GM18498 (cell line): ENCODE results near the gene GPR32.
"Not testable (repeated sequence)": the region's sequence is repeated elsewhere in the genome, so short reads cannot be mapped to it uniquely, and the experiment has no call there.

ENCODE experiments used
- ATAC-seq: cut with Tn5 transposase; IDR thresholded peaks from one replicate; pipeline ENCODE4 v1.9.1; 2021; ENCODE audit warnings: mild to moderate bottlenecking, moderate library complexity; ENCODE audit not compliant: unreplicated experiment

The GPR32 gene, protein sequence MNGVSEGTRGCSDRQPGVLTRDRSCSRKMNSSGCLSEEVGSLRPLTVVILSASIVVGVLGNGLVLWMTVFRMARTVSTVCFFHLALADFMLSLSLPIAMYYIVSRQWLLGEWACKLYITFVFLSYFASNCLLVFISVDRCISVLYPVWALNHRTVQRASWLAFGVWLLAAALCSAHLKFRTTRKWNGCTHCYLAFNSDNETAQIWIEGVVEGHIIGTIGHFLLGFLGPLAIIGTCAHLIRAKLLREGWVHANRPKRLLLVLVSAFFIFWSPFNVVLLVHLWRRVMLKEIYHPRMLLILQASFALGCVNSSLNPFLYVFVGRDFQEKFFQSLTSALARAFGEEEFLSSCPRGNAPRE

DNA sequence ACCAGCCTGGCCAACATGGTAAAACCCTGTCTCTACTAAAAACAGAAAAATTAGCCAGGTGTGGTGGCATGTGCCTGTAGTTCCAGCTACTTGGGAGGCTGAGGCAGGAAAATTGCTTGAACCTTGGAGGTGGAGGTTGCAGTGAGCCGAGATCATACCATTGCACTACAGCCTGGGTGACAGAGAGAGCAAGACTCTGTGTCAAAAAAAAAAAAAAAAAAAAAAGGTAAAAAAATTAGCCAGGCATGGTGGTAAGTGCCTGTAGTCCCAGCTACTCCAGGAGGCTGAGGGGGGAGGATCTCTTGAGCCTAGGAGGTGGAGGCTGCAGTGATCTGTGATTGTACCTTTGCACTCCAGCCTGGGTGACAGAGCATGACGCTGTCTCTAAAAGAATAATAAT, at the start of gene GPR32:
TSS of gene GPR32 (plus strand) at position 301 of the 400 bp plus-strand sequence. CDS start 137 bp downstream, outside the sequence.
- ATAC-seq, result not testable (repeated sequence)

DNA sequence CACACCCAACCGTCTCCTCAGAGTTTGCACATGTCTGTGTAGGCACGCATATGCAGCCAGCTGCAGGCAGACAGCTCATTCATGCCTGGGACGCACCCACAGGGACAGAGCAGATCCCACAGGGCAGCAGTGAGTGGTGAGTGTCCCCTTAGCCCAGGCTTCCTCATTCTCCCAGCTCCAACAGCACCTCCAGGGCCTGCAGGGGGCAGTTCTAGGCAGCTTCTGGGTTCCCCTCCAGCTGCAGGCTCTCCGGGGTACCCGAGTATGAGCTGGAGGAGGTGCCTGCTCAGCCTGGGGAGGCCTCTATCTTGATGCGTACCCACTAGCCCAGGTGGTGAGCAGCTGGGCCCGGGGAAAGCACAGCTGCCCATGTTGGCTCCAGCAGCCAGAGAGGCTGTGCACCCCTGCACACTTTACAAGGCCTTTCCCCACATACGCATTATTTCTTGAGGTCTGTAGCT, 49.3 kb upstream of the GPR32 start:
- no peak for ATAC-seq

DNA sequence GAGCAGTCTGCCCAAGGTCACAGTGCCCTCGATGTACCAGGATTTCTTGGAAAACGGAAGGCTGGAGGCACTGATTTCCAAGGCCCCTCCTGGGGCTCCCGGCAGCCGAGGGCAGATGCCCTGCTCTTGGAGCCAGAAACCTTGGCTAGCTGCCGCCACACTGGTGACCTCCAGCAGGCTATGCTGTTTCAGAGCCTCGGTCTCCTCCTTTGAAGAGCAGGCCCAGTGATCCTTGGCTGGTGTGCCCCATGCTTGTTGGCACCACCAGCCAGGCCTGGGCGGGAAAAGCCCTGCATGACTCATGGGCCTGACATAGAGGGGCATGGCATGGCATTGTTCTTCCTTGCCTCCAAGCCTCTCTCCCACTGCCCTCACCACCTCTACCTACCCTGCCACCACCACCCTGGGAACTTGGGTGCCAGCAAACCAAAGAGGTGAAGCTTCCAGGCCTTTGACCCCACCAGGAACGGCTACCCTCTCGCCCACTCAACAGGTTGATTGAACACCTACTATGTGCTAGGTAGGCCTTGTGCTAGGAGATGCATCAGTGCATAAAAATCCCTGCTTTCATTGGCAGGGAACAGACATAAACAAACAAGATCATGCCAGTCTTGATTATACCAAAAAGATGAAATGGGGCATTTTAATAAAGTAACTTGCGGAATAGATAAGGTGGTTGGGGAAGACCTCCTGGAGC, 48.7 kb upstream of the GPR32 start:
- no peak for ATAC-seq

DNA sequence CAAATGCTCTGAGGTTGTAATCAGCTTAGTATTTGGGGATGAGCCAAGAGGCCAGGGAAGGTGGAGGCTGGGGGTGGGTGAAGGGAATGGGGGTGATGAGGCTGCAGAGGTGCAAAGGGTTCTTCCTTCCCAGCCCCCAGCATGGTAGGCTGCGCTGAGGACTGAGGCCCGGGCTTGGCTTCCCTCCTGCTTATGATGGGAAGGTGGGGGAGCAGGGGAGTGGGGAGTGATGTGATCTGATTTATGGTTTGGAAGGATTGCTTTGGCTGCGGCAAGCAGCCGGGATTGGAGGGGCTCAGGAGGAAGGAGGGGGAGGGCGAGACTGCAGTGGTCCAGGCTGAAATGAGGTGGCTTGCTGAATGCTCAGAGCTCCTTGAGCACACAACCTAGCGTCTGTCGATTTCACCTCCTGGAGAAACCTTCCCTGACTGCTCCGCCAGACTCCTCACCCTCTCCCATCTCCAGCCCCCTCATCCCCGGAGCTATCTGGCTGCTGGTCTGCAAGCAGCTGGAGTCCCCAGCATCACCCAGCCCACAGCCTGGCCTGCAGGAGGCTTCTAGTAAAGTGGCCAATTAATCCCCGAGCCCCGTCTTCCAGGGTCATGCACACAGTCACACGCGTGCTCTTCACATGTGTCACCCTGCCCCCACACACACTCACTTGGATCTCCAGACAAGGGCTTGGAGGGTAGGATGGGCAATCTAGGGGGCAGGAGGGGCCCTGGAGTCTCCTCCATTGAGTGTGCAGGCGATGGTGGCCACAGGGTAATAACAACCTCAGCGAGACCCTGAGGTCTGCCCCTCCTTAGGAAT, 47.9 kb upstream of the GPR32 start:
- no peak for ATAC-seq

DNA sequence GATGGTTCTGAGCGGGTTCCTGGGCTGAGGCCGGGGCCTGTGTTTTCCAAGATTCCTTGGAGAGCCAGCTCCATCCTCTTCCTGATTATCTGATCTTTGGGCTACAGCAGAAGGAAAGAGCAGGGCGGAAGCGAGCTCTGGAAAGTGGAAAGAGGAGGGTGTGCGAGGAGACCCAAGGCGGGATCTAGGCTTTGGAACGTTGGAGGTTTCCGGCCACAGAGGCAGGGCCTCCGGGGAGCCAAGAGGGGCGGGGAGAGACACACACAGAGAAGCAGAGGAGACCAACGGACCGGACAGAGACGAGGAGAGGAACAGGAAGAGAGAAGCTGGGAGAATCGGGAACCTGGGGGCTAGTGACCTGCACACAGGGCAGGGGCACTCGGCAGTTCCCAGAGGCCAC, 47.2 kb upstream of the GPR32 start, which contains the start of gene CLEC11A:
TSS of gene CLEC11A (plus strand) at position 296 of the 400 bp plus-strand sequence. CDS start 162 bp downstream, outside the sequence.
- ATAC-seq, result no peak

DNA sequence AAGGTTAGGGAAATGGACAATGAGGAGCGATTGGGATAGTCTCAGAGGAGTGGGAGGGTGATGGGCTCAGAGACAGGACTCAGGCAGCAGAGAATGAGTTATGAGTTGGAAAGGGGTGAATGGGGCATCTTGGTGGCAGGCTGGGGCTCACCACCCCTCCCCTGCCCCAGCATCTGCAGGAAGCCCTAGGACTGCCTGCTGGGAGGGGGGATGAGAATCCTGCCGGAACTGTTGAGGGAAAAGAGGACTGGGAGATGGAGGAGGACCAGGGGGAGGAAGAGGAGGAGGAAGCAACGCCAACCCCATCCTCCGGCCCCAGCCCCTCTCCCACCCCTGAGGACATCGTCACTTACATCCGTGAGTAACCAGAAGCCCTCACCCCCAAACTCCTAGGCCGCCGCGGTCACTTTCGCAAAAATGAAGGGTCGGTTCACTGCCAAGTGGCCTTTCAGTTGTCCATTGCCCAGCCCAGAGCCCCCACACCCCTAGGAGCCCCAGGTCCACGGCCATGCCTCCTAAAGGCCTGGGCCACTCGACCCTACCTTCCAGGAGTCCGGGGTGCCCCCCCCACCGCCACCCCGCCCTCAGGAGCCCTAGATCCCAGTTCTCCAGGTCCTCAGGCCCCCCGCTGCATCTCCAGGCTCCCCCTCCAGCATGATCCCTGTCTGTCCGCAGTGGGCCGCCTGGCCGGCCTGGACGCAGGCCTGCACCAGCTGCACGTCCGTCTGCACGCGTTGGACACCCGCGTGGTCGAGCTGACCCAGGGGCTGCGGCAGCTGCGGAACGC, 46.3 kb upstream of the GPR32 start:
- ATAC-seq, result no peak

DNA sequence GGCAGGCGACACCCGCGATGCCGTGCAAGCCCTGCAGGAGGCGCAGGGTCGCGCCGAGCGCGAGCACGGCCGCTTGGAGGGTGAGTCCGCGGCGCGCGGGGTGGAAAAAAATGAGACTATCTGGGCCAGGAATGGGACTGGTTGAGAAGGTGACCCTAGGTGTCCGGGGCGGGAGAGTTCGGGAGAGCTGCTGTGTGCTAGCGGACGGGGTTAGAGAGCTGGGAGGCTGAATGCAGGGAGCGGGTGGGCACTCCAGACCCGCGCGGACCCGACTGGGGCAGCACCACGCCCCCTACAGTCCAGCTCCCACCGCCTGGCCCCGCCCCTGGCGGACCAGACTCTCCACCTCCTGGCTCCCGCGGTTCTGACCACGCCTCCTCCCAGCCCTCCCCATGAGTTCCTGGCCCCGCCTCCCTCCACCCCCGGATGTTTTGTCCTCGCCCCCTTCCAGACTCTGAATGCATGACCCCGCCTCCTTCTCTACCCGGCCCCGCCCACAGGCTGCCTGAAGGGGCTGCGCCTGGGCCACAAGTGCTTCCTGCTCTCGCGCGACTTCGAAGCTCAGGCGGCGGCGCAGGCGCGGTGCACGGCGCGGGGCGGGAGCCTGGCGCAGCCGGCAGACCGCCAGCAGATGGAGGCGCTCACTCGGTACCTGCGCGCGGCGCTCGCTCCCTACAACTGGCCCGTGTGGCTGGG, 45.6 kb upstream of the GPR32 start:
- peak; percentile 79 for ATAC-seq

DNA sequence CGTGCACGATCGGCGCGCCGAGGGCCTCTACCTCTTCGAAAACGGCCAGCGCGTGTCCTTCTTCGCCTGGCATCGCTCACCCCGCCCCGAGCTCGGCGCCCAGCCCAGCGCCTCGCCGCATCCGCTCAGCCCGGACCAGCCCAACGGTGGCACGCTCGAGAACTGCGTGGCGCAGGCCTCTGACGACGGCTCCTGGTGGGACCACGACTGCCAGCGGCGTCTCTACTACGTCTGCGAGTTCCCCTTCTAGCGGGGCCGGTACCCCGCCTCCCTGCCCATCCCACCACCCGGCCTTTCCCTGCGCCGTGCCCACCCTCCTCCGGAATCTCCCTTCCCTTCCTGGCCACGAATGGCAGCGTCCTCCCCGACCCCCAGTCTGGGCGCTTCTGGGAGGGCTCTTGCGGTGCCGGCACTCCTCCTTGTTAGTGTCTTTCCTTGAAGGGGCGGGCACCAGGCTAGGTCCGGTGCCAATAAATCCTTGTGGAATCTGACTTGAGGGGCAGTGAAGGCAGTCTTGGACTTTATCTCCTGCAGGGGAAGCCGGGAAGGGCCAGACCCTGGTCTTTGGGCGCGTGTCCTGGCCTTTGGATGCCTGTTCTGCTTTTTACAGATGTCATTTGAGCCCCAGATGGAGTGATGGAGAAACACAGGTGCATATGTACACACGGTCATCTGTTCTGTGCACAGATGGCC, 44.9 kb upstream of the GPR32 start:
- peak; percentile 24 for ATAC-seq

DNA sequence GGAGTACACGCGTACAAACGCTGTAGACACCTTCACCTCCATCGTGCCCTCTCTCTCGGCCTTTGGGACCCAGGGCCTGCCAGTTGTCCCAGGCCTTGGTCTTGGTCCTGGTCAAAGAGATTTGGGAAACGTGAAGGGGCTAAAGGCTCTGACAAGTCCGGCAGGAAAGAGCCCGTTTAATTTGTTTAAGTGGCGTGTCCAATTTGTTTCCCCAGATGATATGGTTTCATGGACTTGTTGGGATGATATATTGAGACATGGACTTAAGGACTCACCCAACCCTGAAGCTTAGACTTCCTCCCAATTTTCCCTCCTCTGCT, 44.4 kb upstream of the GPR32 start:
- no peak for ATAC-seq

DNA sequence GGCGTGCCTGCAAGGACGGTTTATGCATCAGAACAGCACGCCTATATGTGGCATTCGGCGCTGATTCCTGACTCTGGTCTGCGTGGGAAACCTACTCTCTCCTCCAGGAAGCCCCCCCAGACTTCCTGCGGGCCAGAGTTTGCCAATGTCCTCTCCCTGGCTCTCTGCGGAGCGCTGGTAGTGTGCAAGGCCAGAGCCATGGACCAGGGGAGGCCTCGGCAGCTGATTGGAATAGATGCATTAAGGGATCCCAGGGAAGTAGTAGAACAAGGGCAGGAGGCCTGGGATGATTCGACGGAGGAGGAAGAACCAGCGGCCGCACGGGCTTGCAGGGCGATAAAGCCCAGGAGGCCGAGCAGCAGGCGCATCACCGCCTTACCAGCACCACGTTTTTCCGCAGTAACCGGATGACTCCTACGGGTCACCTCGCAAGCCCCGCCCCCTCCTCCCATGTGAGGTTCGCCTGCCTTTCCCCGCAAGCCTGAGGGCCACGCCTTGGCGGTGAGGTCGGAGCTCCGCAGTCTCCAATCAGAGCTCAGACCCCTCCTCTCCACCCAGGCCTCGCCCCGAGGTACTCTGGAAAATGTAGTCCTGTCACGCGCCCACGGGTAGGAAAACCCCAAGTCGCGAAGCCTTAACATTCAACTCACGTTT, 42.1 kb upstream of the GPR32 start:
- no peak for ATAC-seq

DNA sequence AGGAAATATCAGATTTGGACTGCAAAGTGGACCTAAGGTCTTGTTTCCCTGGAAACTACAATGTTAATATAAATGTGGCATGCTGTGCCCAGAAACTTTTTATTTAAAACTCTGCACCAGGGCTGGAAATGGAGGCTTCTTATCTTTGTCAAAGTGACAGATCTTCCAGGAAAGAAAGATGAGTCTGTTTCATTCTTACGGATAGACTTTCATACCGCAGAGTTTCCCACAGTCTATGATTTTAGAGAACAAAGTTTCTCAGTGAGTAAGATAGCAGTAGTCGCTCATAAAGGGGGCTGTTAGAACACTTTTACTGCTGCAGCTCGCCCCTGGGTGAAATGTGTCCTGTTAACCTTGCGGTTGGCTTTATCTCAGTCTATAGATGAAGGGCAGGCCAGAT, 40.4 kb upstream of the GPR32 start:
- ATAC-seq, result no peak

DNA sequence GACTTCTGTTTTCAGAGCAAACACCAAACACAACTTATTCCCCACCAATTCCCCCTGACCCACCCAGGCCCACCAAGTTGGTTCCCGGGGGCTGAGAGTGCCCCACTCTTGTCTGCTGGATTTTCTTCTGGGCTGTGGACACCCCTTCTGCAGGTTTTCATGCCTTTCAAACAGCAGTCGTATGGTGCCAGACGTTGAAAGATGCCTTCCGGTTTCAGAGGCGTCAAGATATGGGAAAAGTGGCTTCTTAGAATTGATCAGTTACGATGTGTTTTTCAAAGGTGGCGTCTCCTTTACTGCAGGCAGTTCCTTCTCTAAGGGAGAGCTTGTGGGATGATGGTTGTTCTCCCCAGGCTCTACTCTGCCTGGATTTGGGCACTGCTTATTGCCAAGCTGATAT, 34.4 kb upstream of the GPR32 start:
- ATAC-seq, result no peak

DNA sequence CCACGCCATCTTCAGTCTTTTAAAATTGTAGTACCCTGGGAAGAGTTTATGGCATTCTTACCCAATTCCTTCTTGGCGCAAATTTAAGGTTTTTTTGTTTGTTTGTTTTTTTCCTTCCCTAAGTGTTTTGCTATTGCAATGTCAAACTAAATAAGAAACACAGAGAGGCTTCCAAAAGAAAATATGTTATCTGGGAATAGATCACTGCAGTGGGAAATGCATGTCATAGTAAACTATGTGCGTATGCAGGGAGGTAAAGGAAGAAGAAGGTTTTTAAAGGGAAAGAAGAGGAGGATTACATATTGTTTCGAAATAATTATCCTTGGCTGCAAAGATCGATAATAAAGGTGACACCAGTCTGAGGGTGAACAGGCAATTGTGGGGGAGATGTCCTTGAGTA, 33.9 kb upstream of the GPR32 start:
- ATAC-seq, result no peak

DNA sequence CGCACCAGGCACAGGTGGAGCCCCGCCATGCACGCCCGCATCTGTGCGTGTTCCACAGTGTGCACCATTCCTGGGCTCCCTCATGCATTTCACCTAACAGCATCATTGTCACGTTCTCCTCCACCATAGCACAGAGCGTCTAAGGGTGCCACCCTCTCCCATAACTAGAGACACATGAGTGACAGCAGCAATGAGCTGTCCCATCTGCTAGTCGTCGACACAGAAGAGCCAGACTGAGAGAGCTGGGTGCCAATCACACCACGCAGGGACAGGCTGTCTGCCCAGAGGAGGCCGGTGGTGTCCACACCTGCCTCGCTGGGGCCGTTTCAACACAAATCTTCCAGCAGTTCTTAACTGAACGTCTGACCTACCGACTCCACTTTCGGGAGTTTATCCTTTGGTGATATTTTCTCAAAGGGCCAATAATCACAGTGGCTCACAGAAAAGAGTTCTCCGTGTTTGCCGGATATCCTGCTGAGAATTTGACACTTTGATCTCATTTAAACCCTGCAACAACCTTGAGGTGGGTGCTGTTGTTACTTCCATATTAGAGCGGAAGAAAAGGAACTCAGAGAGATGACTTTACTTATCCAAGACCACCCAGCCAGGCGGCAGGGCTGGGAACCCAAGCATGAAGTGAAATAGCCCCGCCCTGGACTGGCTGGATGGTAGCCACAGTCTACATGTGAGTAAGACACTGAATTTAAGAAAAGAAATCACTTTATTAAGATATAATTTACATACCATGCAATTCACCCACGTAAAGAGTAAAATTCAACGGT, 30.9 kb upstream of the GPR32 start:
- no peak for ATAC-seq

DNA sequence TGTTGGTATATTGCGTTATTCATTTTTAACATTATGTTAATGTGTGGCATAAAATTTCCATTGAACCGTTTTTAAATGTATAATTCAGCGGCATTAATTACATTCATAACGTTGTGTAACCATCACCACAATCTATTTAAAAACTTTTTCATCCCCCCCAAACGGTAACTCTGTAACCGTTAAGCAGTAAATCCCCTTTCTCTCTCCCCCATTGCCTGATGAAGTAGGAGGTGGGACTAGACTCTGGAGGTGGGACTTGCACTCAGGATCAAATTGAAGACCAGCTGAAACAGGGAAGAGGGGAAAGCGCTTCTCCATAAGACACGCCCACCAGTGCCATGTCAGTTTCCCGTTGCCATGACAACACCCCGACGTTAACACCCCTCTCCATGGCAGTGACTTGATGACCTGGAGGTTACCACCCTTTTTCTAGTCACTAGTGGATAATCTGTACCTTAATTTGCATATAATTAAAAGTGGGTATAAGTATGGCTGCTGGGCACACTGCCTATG, 30.3 kb upstream of the GPR32 start:
- no peak for ATAC-seq

DNA sequence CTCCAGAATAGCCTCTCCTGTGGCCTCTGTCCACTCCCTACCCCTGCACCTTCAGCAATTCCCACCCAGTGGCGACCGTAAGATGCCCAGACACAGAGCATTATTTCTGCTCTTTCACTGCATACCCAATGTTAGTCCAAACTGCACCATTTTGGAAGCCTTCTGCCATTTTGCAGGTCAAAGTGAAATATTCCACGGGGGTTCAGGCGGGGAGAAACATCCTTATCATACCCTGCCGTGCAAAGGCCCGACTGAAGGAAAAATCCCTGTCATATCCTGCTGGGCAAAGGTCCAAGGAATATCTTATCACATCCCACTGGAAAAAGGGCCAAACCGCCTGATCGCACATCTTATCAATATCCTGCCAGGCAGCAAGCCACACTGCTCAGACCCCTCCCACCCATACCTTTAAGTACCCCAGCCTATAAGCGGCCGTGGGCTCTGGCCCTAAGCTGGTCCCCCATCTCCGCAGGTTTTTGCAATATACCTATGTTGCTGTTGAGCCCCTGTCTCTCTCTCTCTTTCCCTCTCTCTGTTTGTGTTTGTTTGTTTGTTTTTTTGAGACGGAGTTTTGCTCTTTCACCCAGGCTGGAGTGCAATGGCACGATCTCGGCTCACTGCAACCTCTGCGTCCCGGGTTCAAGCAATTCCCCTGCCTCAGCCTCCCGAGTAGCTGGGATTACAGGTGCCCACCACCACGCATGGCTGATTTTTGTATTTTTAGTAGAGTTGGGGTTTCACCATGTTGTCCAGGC, 28.9 kb upstream of the GPR32 start:
- ATAC-seq, result no peak

DNA sequence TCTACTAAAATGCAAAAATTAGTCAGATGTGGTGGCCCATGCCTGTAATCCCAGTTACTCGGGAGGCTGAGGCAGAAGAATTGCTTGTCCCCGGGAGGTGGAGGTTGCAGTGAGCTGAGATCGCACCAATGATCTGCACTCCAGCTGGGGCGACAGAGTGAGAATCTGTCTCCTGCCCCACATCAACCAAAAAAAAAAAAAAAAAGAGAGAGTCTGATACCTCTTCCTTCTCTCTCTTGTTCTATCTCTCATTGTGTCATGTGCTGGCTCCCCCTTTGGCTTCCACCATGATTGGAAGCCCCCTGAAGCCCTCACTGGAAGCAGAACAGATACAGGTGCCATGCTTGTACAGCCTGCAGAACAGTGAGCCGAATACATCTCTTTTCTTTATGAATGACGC, 26.7 kb upstream of the GPR32 start:
- no peak for ATAC-seq
